HG03108 (cell line): ENCODE data around the gene CYB5B.

ENCODE experiments used
- ATAC-seq: cut with Tn5 transposase; IDR thresholded peaks from one replicate; pipeline ENCODE4 v1.9.1; 2021; ENCODE audit warnings: moderate library complexity; ENCODE audit not compliant: unreplicated experiment

Gene CYB5B

DNA sequence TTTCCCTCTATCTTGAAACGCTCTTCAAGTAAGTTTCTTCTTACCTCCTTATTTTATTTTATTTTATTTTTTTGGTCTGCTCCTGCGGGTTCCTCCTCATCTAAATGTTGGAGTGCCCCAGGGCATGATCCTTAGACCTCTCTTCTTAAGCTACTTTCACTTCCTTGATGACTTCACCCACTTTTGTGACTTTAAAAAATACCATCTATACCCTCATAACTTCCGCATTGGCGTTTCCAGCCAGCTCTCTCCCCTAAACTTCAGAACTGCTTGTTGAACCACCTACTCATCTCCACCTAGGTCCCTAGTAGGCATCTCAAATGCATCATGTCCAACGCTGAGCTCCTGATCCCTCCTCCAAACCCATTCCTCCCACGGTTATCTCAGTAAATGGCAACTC lies 89.9 kb downstream of the CYB5B start:
- ATAC-seq: no peak
